Transverse colon (tissue), 4 donors: ENCODE results near the gene RNF19B.

ENCODE experiments used
- EP300 ChIP-seq: sonication (generic); formaldehyde crosslinking; IDR thresholded peaks from one replicate; pipeline ENCODE4 v1.6.1; 2017; ENCODE audit warnings: antibody characterized with exemption, low read depth
- POLR2A ChIP-seq: fragments of 450-650 bp; IDR thresholded peaks from one replicate; pipeline ENCODE4 v1.6.1; 2016; ENCODE audit warnings: antibody characterized with exemption, mild to moderate bottlenecking, moderate library complexity
- POLR2AphosphoS5 ChIP-seq, 3 donors: sonication (generic); formaldehyde crosslinking; IDR thresholded peaks; one replicate each; pipeline ENCODE4 v1.6.1; 2016; ENCODE audit warnings: antibody characterized with exemption in 3 of 3
- TF ChIP-seq, protein P1 (sequence below), 5 experiments: fragments of 200-600 bp in 3 of 5; fragments of 450-650 bp in 2 of 5; sonication (generic) in 3 of 5; IDR thresholded peaks; 1 replicate in 2 of 5; 2 replicates in 3 of 5; pipeline ENCODE4 v1.5.1; 2016 to 2017; ENCODE audit warnings: antibody characterized with exemption in 5 of 5, inconsistent platforms in 3 of 5, mild to moderate bottlenecking in 2 of 5, moderate library complexity in 1 of 5

DNA sequence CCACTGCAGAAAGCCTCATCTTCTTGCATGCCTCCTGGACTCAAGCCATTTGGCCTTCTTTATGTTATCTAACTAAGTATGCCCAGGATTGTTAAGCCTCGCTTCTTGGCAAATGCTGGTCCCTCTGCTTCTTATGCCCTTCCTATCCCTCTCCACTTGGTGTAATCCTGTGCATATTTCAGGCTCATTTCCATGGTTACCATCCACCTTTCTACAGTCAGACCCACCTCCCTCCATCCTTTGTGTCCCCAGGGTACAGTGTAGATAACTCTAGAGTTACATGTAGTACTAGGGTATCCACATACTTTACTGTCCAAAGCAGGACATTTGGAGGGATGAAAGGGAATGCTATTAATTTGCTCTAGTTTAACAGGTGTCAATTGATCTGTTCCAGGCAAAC, 6.5 kb upstream of the RNF19B start:
- TF ChIP-seq, protein P1, sequence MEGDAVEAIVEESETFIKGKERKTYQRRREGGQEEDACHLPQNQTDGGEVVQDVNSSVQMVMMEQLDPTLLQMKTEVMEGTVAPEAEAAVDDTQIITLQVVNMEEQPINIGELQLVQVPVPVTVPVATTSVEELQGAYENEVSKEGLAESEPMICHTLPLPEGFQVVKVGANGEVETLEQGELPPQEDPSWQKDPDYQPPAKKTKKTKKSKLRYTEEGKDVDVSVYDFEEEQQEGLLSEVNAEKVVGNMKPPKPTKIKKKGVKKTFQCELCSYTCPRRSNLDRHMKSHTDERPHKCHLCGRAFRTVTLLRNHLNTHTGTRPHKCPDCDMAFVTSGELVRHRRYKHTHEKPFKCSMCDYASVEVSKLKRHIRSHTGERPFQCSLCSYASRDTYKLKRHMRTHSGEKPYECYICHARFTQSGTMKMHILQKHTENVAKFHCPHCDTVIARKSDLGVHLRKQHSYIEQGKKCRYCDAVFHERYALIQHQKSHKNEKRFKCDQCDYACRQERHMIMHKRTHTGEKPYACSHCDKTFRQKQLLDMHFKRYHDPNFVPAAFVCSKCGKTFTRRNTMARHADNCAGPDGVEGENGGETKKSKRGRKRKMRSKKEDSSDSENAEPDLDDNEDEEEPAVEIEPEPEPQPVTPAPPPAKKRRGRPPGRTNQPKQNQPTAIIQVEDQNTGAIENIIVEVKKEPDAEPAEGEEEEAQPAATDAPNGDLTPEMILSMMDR (IDR thresholded peaks at IDR 0.05), result no peak
- TF ChIP-seq POLR2AphosphoS5 (IDR thresholded peaks at IDR 0.05), result no peak
- TF ChIP-seq EP300, result no peak
- no peak for TF ChIP-seq POLR2A
